Right lobe of liver (tissue), 4 donors: ENCODE results near the gene ERI3.

Source experiments
- CTCF ChIP-seq, 4 donors: fragments of 200-600 bp in 3 of 4; fragments of 450-650 bp in 1 of 4; IDR thresholded peaks; one replicate each; pipeline versions ENCODE4 v1.5.1 to v1.8.0; 2016 to 2022; ENCODE audit warnings: antibody characterized with exemption in 4 of 4, mild to moderate bottlenecking in 2 of 4
- POLR2A ChIP-seq: fragments of 450-650 bp; IDR thresholded peaks from one replicate; pipeline ENCODE4 v1.6.1; 2017; ENCODE audit warnings: antibody characterized with exemption, mild to moderate bottlenecking
- donor health status: DM: no; HTN: no; CAD: no.
- donor health status: DM: no; HTN: no; CAD: no.
- donor health status: DM: no; HTN: yes; CAD: no.

- TF ChIP-seq CTCF (IDR thresholded peaks at IDR 0.05) (no peak), POLR2A (no peak)
Measured at GRCh38 chr1:44375547-44375946, 20.5 kb upstream of the ERI3 start.
